PC-3 (cell line): Measurements from ENCODE around the gene KCNIP2. TPM values are rescaled to one million over a fixed set of nuclear protein-coding genes. Genes with fewer than 3 reads are reported as not detected.

Experiments
- ATAC-seq: fragments of 200-7000 bp; cut with Tn5 transposase; 2 replicates; pipeline ENCODE4 v1.9.1; 2020; ENCODE audit warnings: mild to moderate bottlenecking, moderate library complexity
- BruUV-seq: library from RNA; stranded (reverse); fragments of 400-500 nt; replicated peaks from 2 replicates; lab custom pipeline; 2021; lab: Mats Ljungman, UMichigan
- CTCF ChIA-PET: fragments of 300-600 bp; sonication (Branson Sonifier 250); formaldehyde crosslinking; loops from one replicate; lab custom pipeline; 2022; ENCODE audit warnings: antibody characterized with exemption; lab: Charles Lee
- POLR2A ChIA-PET: fragments of 300-600 bp; sonication (Branson Sonifier 250); formaldehyde crosslinking; loops from one replicate; lab custom pipeline; 2022; ENCODE audit warnings: antibody characterized with exemption; ENCODE audit not compliant: unreplicated experiment; lab: Charles Lee
- DNase-seq: peaks from one replicate; pipeline ENCODE4 v3.0.0-alpha.2; 2015
- H2AFZ ChIP-seq: fragments of 300-600 bp; sonication (generic); 2 replicates; pipeline ENCODE4 v1.6.0; 2016; ENCODE audit warnings: antibody characterized with exemption, low read length
- H3F3A ChIP-seq: fragments of 300-600 bp; sonication (generic); one replicate; pipeline ENCODE4 v1.6.0; 2017; ENCODE audit warnings: antibody characterized with exemption, low read length, control low read depth, mild to moderate bottlenecking; ENCODE audit not compliant: unreplicated experiment
- H3K27ac ChIP-seq: fragments of 300-600 bp; sonication (generic); 2 replicates; pipeline ENCODE4 v1.5.1; 2016; ENCODE audit warnings: mild to moderate bottlenecking, low read length
- H3K27me3 ChIP-seq: fragments of 300-600 bp; sonication (generic); 2 replicates; pipeline ENCODE4 v1.6.1; 2016; ENCODE audit warnings: low read length, mixed read lengths
- H3K36me3 ChIP-seq: fragments of 300-600 bp; sonication (generic); 2 replicates; pipeline ENCODE4 v1.6.1; 2016; ENCODE audit warnings: low read depth, mixed run types, low read length, mixed read lengths
- H3K4me1 ChIP-seq: fragments of 300-600 bp; sonication (generic); 2 replicates; pipeline ENCODE4 v1.5.1; 2016; ENCODE audit warnings: low read length; ENCODE audit not compliant: insufficient read depth
- H3K4me2 ChIP-seq: fragments of 300-600 bp; sonication (generic); 2 replicates; pipeline ENCODE4 v1.6.0; 2016; ENCODE audit warnings: low read length
- H3K4me3 ChIP-seq: fragments of 300-600 bp; sonication (generic); 2 replicates; pipeline ENCODE4 v1.5.1; 2016; ENCODE audit warnings: mild to moderate bottlenecking, low read length, mixed read lengths
- H3K79me2 ChIP-seq: fragments of 300-600 bp; sonication (generic); 2 replicates; pipeline ENCODE4 v1.6.1; 2017; ENCODE audit warnings: low read length, mixed read lengths
- H3K9ac ChIP-seq: fragments of 300-600 bp; sonication (generic); 2 replicates; pipeline ENCODE4 v1.6.0; 2016; ENCODE audit warnings: mild to moderate bottlenecking, low read length
- H3K9me2 ChIP-seq: fragments of 300-600 bp; sonication (generic); replicated peaks from 2 replicates; pipeline ENCODE4 v1.6.1; 2016; ENCODE audit warnings: mixed run types, low read length, mixed read lengths
- H3K9me3 ChIP-seq: fragments of 300-600 bp; sonication (generic); 2 replicates; pipeline ENCODE4 v1.6.1; 2016; ENCODE audit warnings: low read length, mixed read lengths
- H4K20me1 ChIP-seq: fragments of 300-600 bp; sonication (generic); 2 replicates; pipeline ENCODE4 v1.6.1; 2016; ENCODE audit warnings: low read length, mixed read lengths
- EZH2 ChIP-seq: fragments of 300-600 bp; sonication (generic); IDR thresholded peaks from one replicate; pipeline ENCODE4 v1.6.1; 2017; ENCODE audit warnings: antibody characterized with exemption, mild to moderate bottlenecking, low read length; ENCODE audit not compliant: unreplicated experiment
- EZH2phosphoT487 ChIP-seq: fragments of 300-600 bp; sonication (generic); IDR thresholded peaks from 2 replicates; pipeline ENCODE4 v1.6.1; 2018; ENCODE audit warnings: mild to moderate bottlenecking, antibody characterized with exemption, low read length, borderline replicate concordance
- intact Hi-C: fragments of 100-400 bp; cut with micrococcal nuclease; formaldehyde crosslinking; loops from 2 replicates; pipeline ENCODE4 v1.9.0; 2023
- total RNA-seq: library from RNA; depleted of rRNA; stranded (reverse); fragments of >200 nt; gene quantifications from 2 replicates; pipeline ENCODE4 v1.2.3, GENCODE V29; 2014
- TF ChIP-seq, protein P1 (sequence below): fragments of 300-600 bp; sonication (generic); conservative IDR thresholded peaks from 2 replicates; pipeline ENCODE4 v1.5.1; 2017; ENCODE audit warnings: antibody characterized with exemption, low read depth, mild to moderate bottlenecking, low read length

The KCNIP2 gene
- total RNA-seq, 1 experiment from 2014 or later = 1.5 TPM

DNA sequence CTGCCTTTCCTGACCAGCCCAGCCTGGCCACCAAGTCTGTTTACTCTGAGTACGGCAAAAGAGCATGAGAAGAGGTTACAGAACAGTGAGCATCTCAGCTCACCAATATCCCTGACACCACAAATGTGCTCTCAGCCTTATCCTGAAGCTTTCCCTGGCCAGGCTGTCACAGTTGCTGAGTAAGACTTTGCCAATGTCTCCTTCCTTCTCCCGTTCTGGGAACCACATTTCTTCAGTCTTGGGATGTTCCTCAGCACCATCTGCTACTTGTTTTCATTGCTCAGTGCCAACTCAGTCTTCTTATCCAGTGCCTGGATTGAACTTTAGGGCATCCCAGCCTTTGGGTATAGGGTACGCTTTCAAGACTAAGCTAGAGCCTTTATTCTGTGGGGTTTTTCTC, 7.1 kb upstream of the KCNIP2 start:
- H3K9me2 ChIP-seq = no peaks in the 10 kb centered on the region
- no TSS peak for BruUV-seq
- H3K9me3 ChIP-seq = no peaks in the 10 kb centered on the region
- H2AFZ ChIP-seq = no peak overlapping the region
- POLR2A ChIA-PET = no interaction called here
- no peaks in the 10 kb centered on the region for H3F3A ChIP-seq
- H3K4me1 ChIP-seq = peaks cover 20% of the 10 kb centered on the region
- H3K9ac ChIP-seq = no peak overlapping the region
- no peaks in the 10 kb centered on the region for H3K36me3 ChIP-seq
- H3K27ac ChIP-seq = no peak overlapping the region
- CTCF ChIA-PET = no interaction called here
- no peak overlapping the region for H3K4me3 ChIP-seq
- no peaks in the 10 kb centered on the region for H3K27me3 ChIP-seq
- DNase-seq (no peak), ATAC-seq (no peak)
- TF ChIP-seq, protein P1, sequence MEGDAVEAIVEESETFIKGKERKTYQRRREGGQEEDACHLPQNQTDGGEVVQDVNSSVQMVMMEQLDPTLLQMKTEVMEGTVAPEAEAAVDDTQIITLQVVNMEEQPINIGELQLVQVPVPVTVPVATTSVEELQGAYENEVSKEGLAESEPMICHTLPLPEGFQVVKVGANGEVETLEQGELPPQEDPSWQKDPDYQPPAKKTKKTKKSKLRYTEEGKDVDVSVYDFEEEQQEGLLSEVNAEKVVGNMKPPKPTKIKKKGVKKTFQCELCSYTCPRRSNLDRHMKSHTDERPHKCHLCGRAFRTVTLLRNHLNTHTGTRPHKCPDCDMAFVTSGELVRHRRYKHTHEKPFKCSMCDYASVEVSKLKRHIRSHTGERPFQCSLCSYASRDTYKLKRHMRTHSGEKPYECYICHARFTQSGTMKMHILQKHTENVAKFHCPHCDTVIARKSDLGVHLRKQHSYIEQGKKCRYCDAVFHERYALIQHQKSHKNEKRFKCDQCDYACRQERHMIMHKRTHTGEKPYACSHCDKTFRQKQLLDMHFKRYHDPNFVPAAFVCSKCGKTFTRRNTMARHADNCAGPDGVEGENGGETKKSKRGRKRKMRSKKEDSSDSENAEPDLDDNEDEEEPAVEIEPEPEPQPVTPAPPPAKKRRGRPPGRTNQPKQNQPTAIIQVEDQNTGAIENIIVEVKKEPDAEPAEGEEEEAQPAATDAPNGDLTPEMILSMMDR = no peak
- intact Hi-C loops = no loop called here
- no peak overlapping the region for H3K4me2 ChIP-seq
- no peaks in the 10 kb centered on the region for H3K79me2 ChIP-seq
- H4K20me1 ChIP-seq = no peaks in the 10 kb centered on the region

DNA sequence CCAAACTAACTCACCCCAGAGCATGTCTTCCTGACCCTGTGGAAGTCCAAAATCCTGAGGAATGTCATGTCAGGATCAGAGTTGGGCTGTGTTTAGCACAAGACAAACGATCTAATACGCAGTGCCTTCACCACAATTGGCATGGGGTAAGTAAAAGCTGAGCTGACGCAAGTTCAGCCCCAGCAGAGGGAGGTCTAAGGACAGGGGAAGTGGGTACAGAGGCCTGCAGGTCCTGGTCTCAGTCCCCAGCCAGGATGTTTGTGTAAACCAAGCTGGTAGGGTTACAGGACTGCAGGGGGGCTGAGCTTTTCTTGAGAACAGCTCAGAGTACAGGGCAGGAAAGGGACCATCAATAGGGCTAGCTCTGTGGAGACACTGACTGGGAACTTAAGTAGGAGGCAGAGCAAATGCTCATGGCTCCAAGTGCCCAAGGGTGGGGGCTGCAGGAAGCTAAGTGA, 5.3 kb upstream of the KCNIP2 start:
- Histone ChIP-seq H3K9ac (no peak overlapping the region; the same call in 1 of the 2 replicates), H2AFZ (no peak overlapping the region), H3K27ac (peak overlapping the region; percentile 76), H3K4me2 (peak overlapping the region; percentile 33; the same call in 1 of the 2 replicates), H3K79me2 (no peaks in the 10 kb centered on the region), H3K9me2 (no peaks in the 10 kb centered on the region), H3K4me3 (no peak overlapping the region), H3F3A (no peaks in the 10 kb centered on the region), H4K20me1 (no peaks in the 10 kb centered on the region), H3K27me3 (no peaks in the 10 kb centered on the region), H3K4me1 (peaks cover 20% of the 10 kb centered on the region), H3K9me3 (no peaks in the 10 kb centered on the region), H3K36me3 (no peaks in the 10 kb centered on the region)
- BruUV-seq = no TSS peak
- ChIA-PET CTCF (interaction anchor here (0.5 to 0.8 kb wide), 2 partner anchors 114 to 161 kb away, joined by 3 to 6 read pairs; no protein-coding TSS in a partner anchor), POLR2A (no interaction called here)
- no peak for TF ChIP-seq EZH2
- no peak for DNase-seq
- peak; percentile 30 for ATAC-seq
- intact Hi-C loops = loop anchor here (2.0 kb wide), 1 partner anchor 30 kb away; no protein-coding TSS in a partner anchor

DNA sequence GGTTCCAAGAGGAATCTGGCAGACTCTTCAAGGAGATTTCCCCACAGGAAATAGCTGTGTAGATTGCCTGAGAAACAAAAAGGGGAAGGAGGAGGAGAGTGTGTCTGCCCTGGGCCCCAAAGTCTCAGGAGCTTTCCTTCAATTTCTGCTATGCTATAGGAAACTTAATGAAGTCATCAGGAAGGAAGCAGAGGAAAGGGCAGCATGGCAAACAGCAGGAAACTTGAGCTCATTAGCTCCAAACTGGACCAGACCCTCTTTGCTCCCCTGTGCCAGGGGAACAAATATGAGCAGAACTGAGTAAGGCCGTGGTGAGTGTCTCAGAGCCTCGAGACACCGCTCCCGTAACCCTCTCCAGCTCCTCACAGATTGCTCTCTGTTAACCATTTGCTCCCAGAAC, 4.8 kb upstream of the KCNIP2 start:
- ATAC-seq (peak; percentile 87), DNase-seq (peak; percentile 49)
- peak overlapping the region; percentile 44; the same call in 1 of the 2 replicates for H3K4me2 ChIP-seq
- H3K4me1 ChIP-seq = peaks cover 20% of the 10 kb centered on the region
- H3K9me3 ChIP-seq = no peaks in the 10 kb centered on the region
- no peaks in the 10 kb centered on the region for H3K79me2 ChIP-seq
- no peak overlapping the region for H3K4me3 ChIP-seq
- H4K20me1 ChIP-seq = no peaks in the 10 kb centered on the region
- POLR2A ChIA-PET = no interaction called here
- H3F3A ChIP-seq = no peaks in the 10 kb centered on the region
- intact Hi-C loops = loop anchor here (2.0 kb wide), 1 partner anchor 30 kb away; no protein-coding TSS in a partner anchor
- no peaks in the 10 kb centered on the region for H3K27me3 ChIP-seq
- peak overlapping the region; percentile 41; the same call in 1 of the 2 replicates for H3K9ac ChIP-seq
- TF ChIP-seq EZH2phosphoT487 (no peak), EZH2 (no peak)
- TF ChIP-seq, protein P1 = no peak
- peak overlapping the region; percentile 76 for H3K27ac ChIP-seq
- no TSS peak for BruUV-seq
- CTCF ChIA-PET = interaction anchor here (0.5 kb wide), 1 partner anchor 114 kb away, joined by 6 read pairs; no protein-coding TSS in a partner anchor
- no peaks in the 10 kb centered on the region for H3K9me2 ChIP-seq
- no peaks in the 10 kb centered on the region for H3K36me3 ChIP-seq
- no peak overlapping the region for H2AFZ ChIP-seq
